Measurements from ENCODE around the gene LGMN. TPM values are rescaled to one million over a fixed set of nuclear protein-coding genes. Genes with fewer than 3 reads are reported as not detected.

LGMN gene
- total RNA-seq, 1 experiment from 2014 or later, result 94.2 TPM

- intact Hi-C loops (cut with micrococcal nuclease; ENCODE audit: unreplicated experiment), result no loop called here
- Mint-ChIP-seq H3K36me3 (ENCODE audit: insufficient read depth, unreplicated experiment) (peaks cover 6% of the 10 kb centered on the region), H3K4me3 (ENCODE audit: unreplicated experiment) (no peak overlapping the region), H3K27me3 (ENCODE audit: insufficient read depth, unreplicated experiment) (no peaks in the 10 kb centered on the region), H3K4me1 (ENCODE audit: low read depth, unreplicated experiment) (no peaks in the 10 kb centered on the region), H3K27ac (ENCODE audit: unreplicated experiment) (no peak overlapping the region), H3K9me3 (ENCODE audit: unreplicated experiment) (no peaks in the 10 kb centered on the region)
- ChIA-PET POLR2A (no interaction called here), CTCF (no interaction called here)
- Histone ChIP-seq H3K4me3 (ENCODE audit: low read depth, low read length) (no peak overlapping the region), H3K9me3 (no peaks in the 10 kb centered on the region), H3K4me1 (no peaks in the 10 kb centered on the region), H3K27me3 (replicated peaks; ENCODE audit: control insufficient read depth, insufficient read depth, low read length) (no peaks in the 10 kb centered on the region; the same call in 1 of the 2 replicates), H3K36me3 (ENCODE audit: control insufficient read depth, insufficient read depth, low read length) (no peaks in the 10 kb centered on the region)
- no peak for DNase-seq
- no peak for TF ChIP-seq CTCF (IDR thresholded peaks at IDR 0.05; ENCODE audit: insufficient read depth in 1 of 2, low read depth in 1 of 2, low read length in 1 of 2, severe bottlenecking in 1 of 2, unreplicated experiment in 1 of 2)
- no TSS peak for BruUV-seq (replicated peaks)
Measured at GRCh38 chr14:92679246-92679645, 69.2 kb downstream of the LGMN start.

GRCh38 chr14:92678766-92679165, 69.7 kb downstream of the LGMN start:
- ChIA-PET CTCF (no interaction called here), POLR2A (no interaction called here)
- no peak for DNase-seq
- H3K27ac Mint-ChIP-seq (ENCODE audit: unreplicated experiment), result no peak overlapping the region
- Histone ChIP-seq H3K4me3 (ENCODE audit: low read depth, low read length) (no peak overlapping the region), H3K4me1 (no peaks in the 10 kb centered on the region), H3K36me3 (ENCODE audit: control insufficient read depth, insufficient read depth, low read length) (no peaks in the 10 kb centered on the region), H3K27me3 (replicated peaks; ENCODE audit: control insufficient read depth, insufficient read depth, low read length) (no peaks in the 10 kb centered on the region; the same call in 1 of the 2 replicates), H3K9me3 (no peaks in the 10 kb centered on the region)
- intact Hi-C loops (cut with micrococcal nuclease; ENCODE audit: unreplicated experiment), result no loop called here
- H3K9me3 Mint-ChIP-seq (ENCODE audit: unreplicated experiment), result no peaks in the 10 kb centered on the region
- H3K27me3 Mint-ChIP-seq (ENCODE audit: insufficient read depth, unreplicated experiment), result no peaks in the 10 kb centered on the region
- H3K4me1 Mint-ChIP-seq (ENCODE audit: low read depth, unreplicated experiment), result no peaks in the 10 kb centered on the region
- no peak overlapping the region for H3K4me3 Mint-ChIP-seq (ENCODE audit: unreplicated experiment)
- TF ChIP-seq CTCF (IDR thresholded peaks at IDR 0.05; ENCODE audit: insufficient read depth in 1 of 2, low read depth in 1 of 2, low read length in 1 of 2, severe bottlenecking in 1 of 2, unreplicated experiment in 1 of 2), result no peak
- BruUV-seq (replicated peaks), result no TSS peak
- H3K36me3 Mint-ChIP-seq (ENCODE audit: insufficient read depth, unreplicated experiment), result peaks cover 6% of the 10 kb centered on the region

GRCh38 chr14:92677955-92678354, 70.5 kb downstream of the LGMN start:
- H3K4me1 ChIP-seq, result no peaks in the 10 kb centered on the region
- no peak overlapping the region for H3K4me3 ChIP-seq (ENCODE audit: low read depth, low read length)
- DNase-seq, result no peak
- ChIA-PET CTCF (no interaction called here), POLR2A (no interaction called here)
- no TSS peak for BruUV-seq (replicated peaks)
- no peaks in the 10 kb centered on the region for H3K36me3 ChIP-seq (ENCODE audit: control insufficient read depth, insufficient read depth, low read length)
- Mint-ChIP-seq H3K36me3 (ENCODE audit: insufficient read depth, unreplicated experiment) (peaks cover 6% of the 10 kb centered on the region), H3K27me3 (ENCODE audit: insufficient read depth, unreplicated experiment) (no peaks in the 10 kb centered on the region), H3K4me1 (ENCODE audit: low read depth, unreplicated experiment) (no peaks in the 10 kb centered on the region), H3K9me3 (ENCODE audit: unreplicated experiment) (no peaks in the 10 kb centered on the region), H3K27ac (ENCODE audit: unreplicated experiment) (no peak overlapping the region), H3K4me3 (ENCODE audit: unreplicated experiment) (no peak overlapping the region)
- intact Hi-C loops (cut with micrococcal nuclease; ENCODE audit: unreplicated experiment), result no loop called here
- no peaks in the 10 kb centered on the region; the same call in 1 of the 2 replicates for H3K27me3 ChIP-seq (replicated peaks; ENCODE audit: control insufficient read depth, insufficient read depth, low read length)
- no peaks in the 10 kb centered on the region for H3K9me3 ChIP-seq
- TF ChIP-seq CTCF (IDR thresholded peaks at IDR 0.05; ENCODE audit: insufficient read depth in 1 of 2, low read depth in 1 of 2, low read length in 1 of 2, severe bottlenecking in 1 of 2, unreplicated experiment in 1 of 2), result no peak

All from Caco-2 (cell line).